GDM1 (cell line): ENCODE measurements around the gene ELAVL1.

Experiments used
- DNase-seq: peaks from one replicate; lab custom pipeline; 2025; lab: John Stamatoyannopoulos, UW

Gene ELAVL1

GRCh38 chr19:7910321-7911161, 94.9 kb downstream of the ELAVL1 start:
- DNase-seq, result no peak

- DNase-seq, result no peak
Measured at GRCh38 chr19:7909471-7910067, 95.9 kb downstream of the ELAVL1 start.

GRCh38 chr19:7908742-7909461, 96.5 kb downstream of the ELAVL1 start:
- no peak for DNase-seq
